Measurements from ENCODE around the gene ZNF524.
A peak's percentile ranks its signal among the peaks of the same experiment; 100 is the strongest.
"Not testable (repeated sequence)": the region's sequence is repeated elsewhere in the genome, so short reads cannot be mapped to it uniquely, and the experiment has no call there.

ZNF524 gene

GRCh38 chr19:55599842-55600661 is at the start of gene ZNF524:
Gene ZNF524 (plus strand): TSS chr19:55600288. CDS start chr19:55602113, 1,825 bp downstream.
- DNase-seq = peak; percentile 91

GRCh38 chr19:55550321-55550650 is 49.8 kb upstream of the ZNF524 start:
- no peak for DNase-seq

GRCh38 chr19:55552206-55552605 is 47.9 kb upstream of the ZNF524 start:
- no peak for DNase-seq

GRCh38 chr19:55552620-55553019 is 47.5 kb upstream of the ZNF524 start:
- DNase-seq = no peak

- DNase-seq = no peak
These were observed 46.6 kb upstream of the ZNF524 start for GRCh38 chr19:55553217-55554182.

- DNase-seq = no peak
These were observed 45.8 kb upstream of the ZNF524 start for GRCh38 chr19:55554302-55554701.

GRCh38 chr19:55554741-55555152 is 45.3 kb upstream of the ZNF524 start:
- no peak for DNase-seq

GRCh38 chr19:55559684-55560083 is 40.4 kb upstream of the ZNF524 start:
- DNase-seq = no peak

GRCh38 chr19:55563261-55563690 is 36.8 kb upstream of the ZNF524 start:
- DNase-seq = no peak

GRCh38 chr19:55566823-55567222 is 33.3 kb upstream of the ZNF524 start:
- no peak for DNase-seq

GRCh38 chr19:55567708-55568328 is 32.3 kb upstream of the ZNF524 start:
- no peak for DNase-seq

GRCh38 chr19:55569477-55569876 is 30.6 kb upstream of the ZNF524 start:
- DNase-seq = not testable (repeated sequence)

- not testable (repeated sequence) for DNase-seq
These were observed 26.2 kb upstream of the ZNF524 start for GRCh38 chr19:55573929-55574328.

- no peak for DNase-seq
These were observed 23.3 kb upstream of the ZNF524 start for GRCh38 chr19:55576746-55577145.

- no peak for DNase-seq
These were observed 21.9 kb upstream of the ZNF524 start for GRCh38 chr19:55578031-55578760.

- no peak for DNase-seq
These were observed 21.0 kb upstream of the ZNF524 start for GRCh38 chr19:55578761-55579747.

GRCh38 chr19:55579766-55580621 is 20.1 kb upstream of the ZNF524 start:
- no peak for DNase-seq

GRCh38 chr19:55580628-55581144 is 19.4 kb upstream of the ZNF524 start, which contains the start of gene ZNF579:
Gene ZNF579 (minus strand): TSS chr19:55580848. CDS start chr19:55579639, 1,209 bp downstream.
- DNase-seq = peak; percentile 73

GRCh38 chr19:55581145-55581822 is 18.8 kb upstream of the ZNF524 start:
- DNase-seq = no peak

All from GDM1 (cell line).